ENCODE measurements around the gene KIF1A.

The KIF1A gene

DNA sequence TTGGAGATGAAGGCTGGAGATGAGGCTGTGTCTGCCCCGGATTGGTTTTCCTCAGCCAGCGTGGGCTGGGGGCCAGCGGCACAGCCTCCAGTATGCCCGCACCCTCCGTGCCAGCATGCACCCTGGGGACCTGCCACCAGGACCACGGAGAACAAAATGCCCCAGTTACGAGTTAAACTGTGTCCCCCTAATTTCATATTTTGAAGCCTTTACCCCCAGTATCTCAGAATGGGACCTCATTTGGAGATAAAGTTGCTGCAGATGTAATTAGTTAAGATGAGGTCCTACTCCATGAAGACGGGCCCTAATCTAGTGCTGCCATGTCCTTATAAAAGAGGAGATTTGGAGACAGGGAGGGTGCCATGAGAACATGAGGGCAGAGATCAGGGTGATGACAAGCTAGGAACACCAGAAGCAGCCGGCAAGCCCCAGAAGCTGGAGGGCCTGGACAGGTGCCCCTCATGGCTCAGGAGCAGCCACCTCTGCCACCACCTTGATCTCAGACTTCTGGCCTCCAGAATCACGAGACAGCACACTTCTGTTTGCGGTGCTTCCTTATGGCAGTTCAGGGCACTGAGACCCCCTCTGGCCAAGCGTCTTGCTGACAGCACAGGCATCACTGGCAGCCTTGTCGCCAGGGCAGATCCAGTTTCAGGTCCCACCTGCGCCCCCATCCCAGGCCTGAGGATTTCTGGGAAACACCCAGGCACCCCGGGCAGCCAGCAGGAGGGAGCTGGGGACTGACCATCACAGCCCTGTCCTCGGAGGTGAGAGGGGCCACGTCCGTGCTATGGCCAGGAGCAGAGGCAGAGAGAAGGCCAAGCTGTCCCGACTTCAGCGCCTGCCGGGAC, 29.4 kb downstream of the KIF1A start:
- no peak overlapping the region for H3K4me2 ChIP-seq (ENCODE audit: low read depth, low read length)
- no peak overlapping the region for H3K9ac ChIP-seq (ENCODE audit: low read length)
- H3K9me2 ChIP-seq (replicated peaks; ENCODE audit: insufficient read depth, low read length): no peaks in the 10 kb centered on the region
- TF ChIP-seq, protein P1, sequence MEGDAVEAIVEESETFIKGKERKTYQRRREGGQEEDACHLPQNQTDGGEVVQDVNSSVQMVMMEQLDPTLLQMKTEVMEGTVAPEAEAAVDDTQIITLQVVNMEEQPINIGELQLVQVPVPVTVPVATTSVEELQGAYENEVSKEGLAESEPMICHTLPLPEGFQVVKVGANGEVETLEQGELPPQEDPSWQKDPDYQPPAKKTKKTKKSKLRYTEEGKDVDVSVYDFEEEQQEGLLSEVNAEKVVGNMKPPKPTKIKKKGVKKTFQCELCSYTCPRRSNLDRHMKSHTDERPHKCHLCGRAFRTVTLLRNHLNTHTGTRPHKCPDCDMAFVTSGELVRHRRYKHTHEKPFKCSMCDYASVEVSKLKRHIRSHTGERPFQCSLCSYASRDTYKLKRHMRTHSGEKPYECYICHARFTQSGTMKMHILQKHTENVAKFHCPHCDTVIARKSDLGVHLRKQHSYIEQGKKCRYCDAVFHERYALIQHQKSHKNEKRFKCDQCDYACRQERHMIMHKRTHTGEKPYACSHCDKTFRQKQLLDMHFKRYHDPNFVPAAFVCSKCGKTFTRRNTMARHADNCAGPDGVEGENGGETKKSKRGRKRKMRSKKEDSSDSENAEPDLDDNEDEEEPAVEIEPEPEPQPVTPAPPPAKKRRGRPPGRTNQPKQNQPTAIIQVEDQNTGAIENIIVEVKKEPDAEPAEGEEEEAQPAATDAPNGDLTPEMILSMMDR (IDR thresholded peaks at IDR 0.05; ENCODE audit: low read length): no peak
- TF ChIP-seq EZH2phosphoT487 (IDR thresholded peaks at IDR 0.05; ENCODE audit: low read length): no peak
- TF ChIP-seq EZH2 (optimal IDR thresholded peaks at IDR 0.05; ENCODE audit: low read depth, low read length): no peak
- no peak for DNase-seq
- no peak overlapping the region for H2AFZ ChIP-seq (ENCODE audit: low read length)
- no peaks in the 10 kb centered on the region for H3K36me3 ChIP-seq (replicated peaks; ENCODE audit: insufficient read depth, low read length)
- no peaks in the 10 kb centered on the region for H4K20me1 ChIP-seq (ENCODE audit: insufficient read depth, low read length)
- H3K4me3 ChIP-seq (ENCODE audit: low read length): no peak overlapping the region
- peaks cover 55% of the 10 kb centered on the region for H3K27me3 ChIP-seq (replicated peaks; ENCODE audit: insufficient read depth, low read length)
- H3K4me1 ChIP-seq (ENCODE audit: low read length): no peaks in the 10 kb centered on the region
- no peaks in the 10 kb centered on the region for H3K79me2 ChIP-seq (ENCODE audit: low read length)
- H3K9me3 ChIP-seq (replicated peaks; ENCODE audit: insufficient read depth, low read length): no peaks in the 10 kb centered on the region
- no peak overlapping the region for H3K27ac ChIP-seq (ENCODE audit: low read length)
- H3F3A ChIP-seq (ENCODE audit: insufficient read depth, low read length): no peaks in the 10 kb centered on the region

DNA sequence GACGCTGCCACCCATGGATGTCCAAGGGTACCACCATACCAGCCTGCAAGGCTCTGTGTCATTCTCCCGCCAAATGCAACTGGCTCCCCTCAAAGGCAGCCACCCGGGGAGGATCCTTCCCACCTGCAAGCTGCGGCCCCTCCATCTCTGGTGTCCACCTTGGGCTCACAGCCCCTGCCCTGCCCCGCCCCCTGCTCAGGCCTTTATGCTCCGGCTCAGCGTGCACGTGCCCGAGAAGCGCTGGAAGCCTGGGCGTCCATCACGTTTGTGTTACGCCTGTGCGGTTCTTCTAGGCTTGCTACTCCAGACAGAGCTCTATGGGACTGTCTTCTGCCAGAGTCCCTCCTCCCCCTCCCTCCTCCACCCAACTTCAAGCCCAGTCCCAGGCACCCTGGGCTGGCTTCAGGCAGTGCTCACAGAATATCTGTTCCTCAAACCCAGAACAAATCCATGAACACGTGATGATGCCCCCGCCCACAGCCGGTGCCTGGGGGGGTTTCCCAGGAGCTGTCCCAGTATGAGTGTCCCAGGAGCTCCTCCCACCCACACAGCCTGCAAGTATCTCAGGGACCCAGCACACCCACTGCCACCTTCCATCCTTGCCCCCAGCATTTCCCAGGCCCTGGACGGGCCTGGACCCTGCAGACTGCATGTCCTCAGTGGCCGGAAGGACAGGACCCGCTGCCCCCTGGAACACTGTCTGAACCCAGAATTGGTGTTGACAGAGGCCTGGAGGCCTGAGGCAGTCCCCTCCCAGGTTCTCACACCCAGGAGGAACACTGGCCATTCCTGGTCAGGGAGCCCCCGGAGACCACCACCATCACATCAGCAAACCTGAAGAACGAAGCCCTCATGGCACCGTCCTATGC, 30.3 kb downstream of the KIF1A start:
- Histone ChIP-seq H3F3A (ENCODE audit: insufficient read depth, low read length) (no peaks in the 10 kb centered on the region), H3K27me3 (replicated peaks; ENCODE audit: insufficient read depth, low read length) (peaks cover 46% of the 10 kb centered on the region), H4K20me1 (ENCODE audit: insufficient read depth, low read length) (no peaks in the 10 kb centered on the region), H3K9me3 (replicated peaks; ENCODE audit: insufficient read depth, low read length) (no peaks in the 10 kb centered on the region), H3K9ac (ENCODE audit: low read length) (no peak overlapping the region), H3K36me3 (replicated peaks; ENCODE audit: insufficient read depth, low read length) (no peaks in the 10 kb centered on the region), H3K79me2 (ENCODE audit: low read length) (no peaks in the 10 kb centered on the region), H3K27ac (ENCODE audit: low read length) (no peak overlapping the region), H3K4me3 (ENCODE audit: low read length) (no peak overlapping the region), H3K4me2 (ENCODE audit: low read depth, low read length) (no peak overlapping the region), H2AFZ (ENCODE audit: low read length) (no peak overlapping the region), H3K4me1 (ENCODE audit: low read length) (no peaks in the 10 kb centered on the region), H3K9me2 (replicated peaks; ENCODE audit: insufficient read depth, low read length) (no peaks in the 10 kb centered on the region)
- TF ChIP-seq EZH2 (optimal IDR thresholded peaks at IDR 0.05; ENCODE audit: low read depth, low read length): no peak
- TF ChIP-seq EZH2phosphoT487 (IDR thresholded peaks at IDR 0.05; ENCODE audit: low read length): no peak
- TF ChIP-seq, protein P1 (IDR thresholded peaks at IDR 0.05; ENCODE audit: low read length): no peak
- no peak for DNase-seq

DNA sequence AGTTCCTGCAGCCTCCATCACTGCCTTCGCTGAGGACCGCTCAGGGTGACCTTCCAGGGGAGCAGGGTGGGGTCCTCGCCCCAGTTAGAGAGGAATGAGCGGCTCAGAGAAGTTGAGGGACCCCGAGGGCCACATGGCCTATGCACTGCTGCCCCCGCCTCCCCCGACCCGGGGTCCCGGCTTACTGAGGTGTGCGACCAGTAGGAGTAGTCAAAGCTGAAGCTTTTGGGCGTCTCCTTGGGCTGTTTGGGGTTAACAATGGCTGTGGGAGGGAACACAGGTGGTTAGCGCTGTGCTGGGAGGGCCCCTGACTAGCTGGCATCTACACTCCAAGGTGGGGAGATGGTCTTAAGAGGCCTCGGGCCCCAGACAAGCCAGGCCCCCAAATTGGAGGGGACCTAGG, 31.0 kb downstream of the KIF1A start:
- H3K79me2 ChIP-seq (ENCODE audit: low read length): no peaks in the 10 kb centered on the region

More for the DNA sequence above, 31.0 kb downstream of the KIF1A start:
- H3K27me3 ChIP-seq (replicated peaks; ENCODE audit: insufficient read depth, low read length): peaks cover 39% of the 10 kb centered on the region
- no peaks in the 10 kb centered on the region for H3K4me1 ChIP-seq (ENCODE audit: low read length)
- H3K36me3 ChIP-seq (replicated peaks; ENCODE audit: insufficient read depth, low read length): no peaks in the 10 kb centered on the region
- TF ChIP-seq EZH2phosphoT487 (IDR thresholded peaks at IDR 0.05; ENCODE audit: low read length) (no peak), EZH2 (optimal IDR thresholded peaks at IDR 0.05; ENCODE audit: low read depth, low read length) (no peak)
- TF ChIP-seq, protein P1 (IDR thresholded peaks at IDR 0.05; ENCODE audit: low read length): no peak
- no peaks in the 10 kb centered on the region for H4K20me1 ChIP-seq (ENCODE audit: insufficient read depth, low read length)
- no peak overlapping the region for H3K4me2 ChIP-seq (ENCODE audit: low read depth, low read length)
- no peaks in the 10 kb centered on the region for H3F3A ChIP-seq (ENCODE audit: insufficient read depth, low read length)
- DNase-seq: no peak
- H3K9ac ChIP-seq (ENCODE audit: low read length): no peak overlapping the region
- H2AFZ ChIP-seq (ENCODE audit: low read length): no peak overlapping the region
- H3K9me3 ChIP-seq (replicated peaks; ENCODE audit: insufficient read depth, low read length): no peaks in the 10 kb centered on the region
- H3K9me2 ChIP-seq (replicated peaks; ENCODE audit: insufficient read depth, low read length): no peaks in the 10 kb centered on the region
- H3K4me3 ChIP-seq (ENCODE audit: low read length): no peak overlapping the region
- no peak overlapping the region for H3K27ac ChIP-seq (ENCODE audit: low read length)

Measured in MM.1S (cell line).